Activated CD8-positive, alpha-beta T cell treated with anti-CD3 and anti-CD28 coated beads, Interleukin-2, amount 10 ng/mL, durations not matched to agents 7 days and 5 days (primary cell): Measurements from ENCODE around the gene CHIA. TPM values are rescaled to one million over a fixed set of nuclear protein-coding genes. Genes with fewer than 3 reads are reported as not detected.
"Not testable (repeated sequence)": the region's sequence is repeated elsewhere in the genome, so short reads cannot be mapped to it uniquely, and the experiment has no call there.

ENCODE experiments used
- ATAC-seq: fragments of 150-1000 bp; cut with Tn5 transposase; one replicate; pipeline ENCODE4 v1.10.0; 2021; ENCODE audit warnings: moderate library complexity
- CTCF ChIA-PET: fragments of 350-600 bp; sonication (Branson Sonifier 250); formaldehyde crosslinking; loops from one replicate; lab custom pipeline; 2021; ENCODE audit warnings: antibody characterized with exemption; lab: Charles Lee
- POLR2A ChIA-PET: fragments of 350-600 bp; sonication (Branson Sonifier 250); formaldehyde crosslinking; loops from one replicate; lab custom pipeline; 2021; ENCODE audit warnings: antibody characterized with exemption; lab: Charles Lee
- DNase-seq: peaks from one replicate; pipeline ENCODE4 v3.0.0-alpha.2; 2020
- H3K27ac Mint-ChIP-seq: one replicate; pipeline ENCODE4 v1.8.0; 2021; ENCODE audit warnings: mild to moderate bottlenecking, mixed read lengths
- H3K27me3 Mint-ChIP-seq: one replicate; pipeline ENCODE4 v1.8.0; 2021; ENCODE audit warnings: low read depth, mixed read lengths
- H3K36me3 Mint-ChIP-seq: one replicate; pipeline ENCODE4 v1.8.0; 2021; ENCODE audit warnings: low read depth, mixed read lengths
- H3K4me1 Mint-ChIP-seq: one replicate; pipeline ENCODE4 v1.8.0; 2021; ENCODE audit warnings: low read depth, mixed read lengths
- H3K4me3 Mint-ChIP-seq: one replicate; pipeline ENCODE4 v1.8.0; 2021; ENCODE audit warnings: mild to moderate bottlenecking, mixed read lengths
- H3K9me3 Mint-ChIP-seq: one replicate; pipeline ENCODE4 v1.8.0; 2022; ENCODE audit warnings: mixed read lengths; ENCODE audit not compliant: insufficient read depth
- total RNA-seq, 2 experiments: library from RNA; stranded (reverse); gene quantifications; one replicate each; pipeline ENCODE4 v1.2.3, GENCODE V29; 2021

Gene CHIA
- total RNA-seq, 2 experiments from 2014 or later = not detected

- no peak overlapping the region for H3K4me3 Mint-ChIP-seq
- H3K27ac Mint-ChIP-seq = no peak overlapping the region
- peaks cover 1% of the 10 kb centered on the region for H3K4me1 Mint-ChIP-seq
- ATAC-seq = no peak
- no peaks in the 10 kb centered on the region for H3K36me3 Mint-ChIP-seq
- DNase-seq = no peak
- no peaks in the 10 kb centered on the region for H3K27me3 Mint-ChIP-seq
- ChIA-PET CTCF (no interaction called here), POLR2A (no interaction called here)
- no peaks in the 10 kb centered on the region for H3K9me3 Mint-ChIP-seq
These were observed 1.3 kb upstream of the CHIA start for GRCh38 chr1:111289371-111289770.

- no peak for ATAC-seq
- Mint-ChIP-seq H3K4me1 (peaks cover 3% of the 10 kb centered on the region), H3K27ac (no peak overlapping the region), H3K4me3 (no peak overlapping the region), H3K27me3 (no peaks in the 10 kb centered on the region), H3K9me3 (no peaks in the 10 kb centered on the region), H3K36me3 (no peaks in the 10 kb centered on the region)
- no peak for DNase-seq
- POLR2A ChIA-PET = no interaction called here
- CTCF ChIA-PET = no interaction called here
These were observed 547 bp upstream of the CHIA start for GRCh38 chr1:111290104-111290503.

- CTCF ChIA-PET = interaction anchor here (1.3 kb wide), 1 partner anchor 10 kb away, joined by 3 read pairs; no protein-coding TSS in a partner anchor
- H3K4me1 Mint-ChIP-seq = peaks cover 3% of the 10 kb centered on the region
- ATAC-seq = no peak
- no peak overlapping the region for H3K27ac Mint-ChIP-seq
- H3K9me3 Mint-ChIP-seq = no peaks in the 10 kb centered on the region
- peaks cover 3% of the 10 kb centered on the region for H3K27me3 Mint-ChIP-seq
- no peak for DNase-seq
- no peaks in the 10 kb centered on the region for H3K36me3 Mint-ChIP-seq
- H3K4me3 Mint-ChIP-seq = no peak overlapping the region
- POLR2A ChIA-PET = interaction anchor here (0.7 kb wide), 1 partner anchor 26 kb away, joined by 3 read pairs; no protein-coding TSS in a partner anchor
These were observed 3.7 kb downstream of the CHIA start for GRCh38 chr1:111294390-111294789.

- DNase-seq (no peak), ATAC-seq (no peak)
- H3K36me3 Mint-ChIP-seq = peaks cover 4% of the 10 kb centered on the region
- no peaks in the 10 kb centered on the region for H3K4me1 Mint-ChIP-seq
- peaks cover 16% of the 10 kb centered on the region for H3K9me3 Mint-ChIP-seq
- no peak overlapping the region for H3K27ac Mint-ChIP-seq
- peaks cover 3% of the 10 kb centered on the region for H3K27me3 Mint-ChIP-seq
- ChIA-PET POLR2A (no interaction called here), CTCF (no interaction called here)
- no peak overlapping the region for H3K4me3 Mint-ChIP-seq
These were observed 11.7 kb downstream of the CHIA start for GRCh38 chr1:111302374-111302773.

GRCh38 chr1:111309690-111310089 is 19.0 kb downstream of the CHIA start:
- POLR2A ChIA-PET = no interaction called here
- Mint-ChIP-seq H3K4me1 (no peaks in the 10 kb centered on the region), H3K27me3 (peaks cover 12% of the 10 kb centered on the region), H3K9me3 (peaks cover 5% of the 10 kb centered on the region), H3K27ac (no peak overlapping the region), H3K36me3 (peaks cover 4% of the 10 kb centered on the region), H3K4me3 (no peak overlapping the region)
- ATAC-seq = no peak
- CTCF ChIA-PET = interaction anchor here (1.6 kb wide), 1 partner anchor 87 kb away, joined by 4 read pairs; no protein-coding TSS in a partner anchor
- no peak for DNase-seq

- DNase-seq = no peak
- Mint-ChIP-seq H3K27ac (no peak overlapping the region), H3K4me3 (no peak overlapping the region), H3K9me3 (no peaks in the 10 kb centered on the region), H3K4me1 (peaks cover 7% of the 10 kb centered on the region), H3K27me3 (peaks cover 3% of the 10 kb centered on the region), H3K36me3 (no peaks in the 10 kb centered on the region)
- POLR2A ChIA-PET = no interaction called here
- CTCF ChIA-PET = no interaction called here
- ATAC-seq = no peak
These were observed 27.9 kb downstream of the CHIA start for GRCh38 chr1:111318523-111318922.

GRCh38 chr1:111320066-111320879 is 29.6 kb downstream of the CHIA start:
- DNase-seq (no peak), ATAC-seq (no peak)
- POLR2A ChIA-PET = interaction anchor here (0.5 to 1.0 kb wide), 3 partner anchors 12 to 48 kb away, joined by 3 to 4 read pairs (median 3); no protein-coding TSS in a partner anchor
- Mint-ChIP-seq H3K36me3 (no peaks in the 10 kb centered on the region), H3K4me1 (peaks cover 7% of the 10 kb centered on the region), H3K27ac (peak overlapping the region; percentile 7), H3K9me3 (no peaks in the 10 kb centered on the region), H3K4me3 (no peak overlapping the region), H3K27me3 (no peaks in the 10 kb centered on the region)
- CTCF ChIA-PET = interaction anchor here (0.9 to 2.9 kb wide), 5 partner anchors 12 to 449 kb away, joined by 3 to 13 read pairs (median 5); no protein-coding TSS in a partner anchor

GRCh38 chr1:111323231-111323630 is 32.6 kb downstream of the CHIA start:
- Mint-ChIP-seq H3K27ac (no peak overlapping the region), H3K4me1 (peaks cover 7% of the 10 kb centered on the region), H3K9me3 (peaks cover 10% of the 10 kb centered on the region), H3K27me3 (peaks cover 3% of the 10 kb centered on the region), H3K36me3 (peaks cover 5% of the 10 kb centered on the region), H3K4me3 (no peak overlapping the region)
- ChIA-PET POLR2A (no interaction called here), CTCF (interaction anchor here (0.9 kb wide), 1 partner anchor 119 kb away, joined by 3 read pairs; no protein-coding TSS in a partner anchor)
- ATAC-seq = no peak
- no peak for DNase-seq

- H3K9me3 Mint-ChIP-seq = peaks cover 35% of the 10 kb centered on the region
- peaks cover 14% of the 10 kb centered on the region for H3K36me3 Mint-ChIP-seq
- POLR2A ChIA-PET = no interaction called here
These were observed 41.5 kb downstream of the CHIA start for GRCh38 chr1:111332190-111332589.

GRCh38 chr1:111334169-111334568 is 43.5 kb downstream of the CHIA start:
- peaks cover 2% of the 10 kb centered on the region for H3K4me1 Mint-ChIP-seq
- peaks cover 2% of the 10 kb centered on the region for H3K27me3 Mint-ChIP-seq
- peaks cover 3% of the 10 kb centered on the region for H3K36me3 Mint-ChIP-seq
- H3K27ac Mint-ChIP-seq = no peak overlapping the region
- peaks cover 16% of the 10 kb centered on the region for H3K9me3 Mint-ChIP-seq
- H3K4me3 Mint-ChIP-seq = no peak overlapping the region
- POLR2A ChIA-PET = interaction anchor here (0.6 to 1.1 kb wide), 2 partner anchors 358 to 381 kb away, joined by 3 read pairs; no protein-coding TSS in a partner anchor
- peak; percentile 76 for ATAC-seq
- CTCF ChIA-PET = interaction anchor here (0.7 to 3.8 kb wide), 18 partner anchors 12 to 552 kb away, joined by 3 to 19 read pairs (median 6); no protein-coding TSS in a partner anchor
- DNase-seq = peak; percentile 66

More at GRCh38 chr1:111332190-111332589, 41.5 kb downstream of the CHIA start:
- no peak for ATAC-seq
- DNase-seq = no peak
- Mint-ChIP-seq H3K27ac (no peak overlapping the region), H3K4me1 (peaks cover 2% of the 10 kb centered on the region), H3K27me3 (peaks cover 2% of the 10 kb centered on the region), H3K4me3 (no peak overlapping the region)
- CTCF ChIA-PET = interaction anchor here (1.5 to 3.8 kb wide), 4 partner anchors 11 to 110 kb away, joined by 3 to 13 read pairs (median 4); no protein-coding TSS in a partner anchor

- H3K36me3 Mint-ChIP-seq, H3K27me3 Mint-ChIP-seq, ATAC-seq, DNase-seq, POLR2A ChIA-PET, H3K4me3 Mint-ChIP-seq, H3K4me1 Mint-ChIP-seq, H3K27ac Mint-ChIP-seq: not testable (repeated sequence)
- H3K9me3 Mint-ChIP-seq = peaks cover 14% of the 10 kb centered on the region
- CTCF ChIA-PET = interaction anchor here (0.8 to 3.1 kb wide), 7 partner anchors 18 to 304 kb away, joined by 3 to 19 read pairs (median 7); no protein-coding TSS in a partner anchor
These were observed 44.7 kb downstream of the CHIA start for GRCh38 chr1:111335214-111335877.
